ENCODE data around the gene DOCK8. TPM values are rescaled to one million over a fixed set of nuclear protein-coding genes. Genes with fewer than 3 reads are reported as not detected.

The DOCK8 gene
- total and polyA plus RNA-seq, 2 of the 13 experiments (the other 11 are each of a cell fraction or from before 2014, with no cell fraction given), result 0.28 to 0.38 TPM

GRCh38 chr9:463455-464171, 248.9 kb downstream of the DOCK8 start (continued):
- TF ChIP-seq, protein P1, sequence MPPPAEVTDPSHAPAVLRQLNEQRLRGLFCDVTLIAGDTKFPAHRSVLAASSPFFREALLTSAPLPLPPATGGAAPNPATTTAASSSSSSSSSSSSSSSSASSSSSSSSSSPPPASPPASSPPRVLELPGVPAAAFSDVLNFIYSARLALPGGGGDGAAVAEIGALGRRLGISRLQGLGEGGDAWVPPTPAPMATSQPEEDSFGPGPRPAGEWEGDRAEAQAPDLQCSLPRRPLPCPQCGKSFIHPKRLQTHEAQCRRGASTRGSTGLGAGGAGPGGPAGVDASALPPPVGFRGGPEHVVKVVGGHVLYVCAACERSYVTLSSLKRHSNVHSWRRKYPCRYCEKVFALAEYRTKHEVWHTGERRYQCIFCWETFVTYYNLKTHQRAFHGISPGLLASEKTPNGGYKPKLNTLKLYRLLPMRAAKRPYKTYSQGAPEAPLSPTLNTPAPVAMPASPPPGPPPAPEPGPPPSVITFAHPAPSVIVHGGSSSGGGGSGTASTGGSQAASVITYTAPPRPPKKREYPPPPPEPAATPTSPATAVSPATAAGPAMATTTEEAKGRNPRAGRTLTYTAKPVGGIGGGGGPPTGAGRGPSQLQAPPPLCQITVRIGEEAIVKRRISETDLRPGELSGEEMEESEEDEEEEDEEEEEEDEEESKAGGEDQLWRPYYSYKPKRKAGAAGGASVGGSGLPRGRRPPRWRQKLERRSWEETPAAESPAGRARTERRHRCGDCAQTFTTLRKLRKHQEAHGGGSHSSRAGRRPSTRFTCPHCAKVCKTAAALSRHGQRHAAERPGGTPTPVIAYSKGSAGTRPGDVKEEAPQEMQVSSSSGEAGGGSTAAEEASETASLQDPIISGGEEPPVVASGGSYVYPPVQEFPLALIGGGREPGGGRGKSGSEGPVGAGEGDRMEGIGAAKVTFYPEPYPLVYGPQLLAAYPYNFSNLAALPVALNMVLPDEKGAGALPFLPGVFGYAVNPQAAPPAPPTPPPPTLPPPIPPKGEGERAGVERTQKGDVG (CRISPR knock-in tag; IDR thresholded peaks at IDR 0.05; ENCODE audit: borderline replicate concordance), result no peak
- TF ChIP-seq TBX2 (CRISPR knock-in tag; IDR thresholded peaks at IDR 0.05; ENCODE audit: borderline replicate concordance) (peak; percentile 52; the same call in 1 of the 2 replicates), NFIB (CRISPR knock-in tag; IDR thresholded peaks at IDR 0.05; ENCODE audit: borderline replicate concordance) (no peak), GRHL1 (CRISPR knock-in tag; conservative IDR thresholded peaks at IDR 0.05) (no peak), NFIC (IDR thresholded peaks at IDR 0.05; ENCODE audit: low read length) (peak; percentile 74), TOE1 (CRISPR knock-in tag; IDR thresholded peaks at IDR 0.05) (no peak), GATAD2A (CRISPR knock-in tag; IDR thresholded peaks at IDR 0.05) (0 out of 2 replicates have a peak, but pooled peaks have one; percentile 22), CREM (IDR thresholded peaks at IDR 0.05) (no peak), CREM (CRISPR knock-in tag; IDR thresholded peaks at IDR 0.05) (no peak), CENPBD1 (CRISPR knock-in tag; IDR thresholded peaks at IDR 0.05; ENCODE audit: borderline replicate concordance, low read depth) (no peak), HNRNPLL (IDR thresholded peaks at IDR 0.05; ENCODE audit: low read depth, low read length, poor library complexity, severe bottlenecking) (no peak), FUBP1 (CRISPR knock-in tag; IDR thresholded peaks at IDR 0.05; ENCODE audit: borderline replicate concordance) (no peak), JDP2 (CRISPR knock-in tag; IDR thresholded peaks at IDR 0.05; ENCODE audit: borderline replicate concordance) (no peak), ZNF205 (CRISPR knock-in tag; IDR thresholded peaks at IDR 0.05) (no peak), NFAT5 (CRISPR knock-in tag; IDR thresholded peaks at IDR 0.05) (no peak), MAFG (CRISPR knock-in tag; IDR thresholded peaks at IDR 0.05) (no peak)
